Left ventricle myocardium superior (tissue), 1 donor: ENCODE results near the gene LEPROT. TPM values are rescaled to one million over a fixed set of nuclear protein-coding genes. Genes with fewer than 3 reads are reported as not detected.
"Not testable (repeated sequence)": the region's sequence is repeated elsewhere in the genome, so short reads cannot be mapped to it uniquely, and the experiment has no call there.

ENCODE experiments used
- ATAC-seq: fragments of 200-7000 bp; cut with Tn5 transposase; one replicate; pipeline ENCODE4 v1.9.1; 2020; ENCODE audit warnings: mild to moderate bottlenecking, moderate library complexity
- DNase-seq: peaks from one replicate; pipeline ENCODE4 v3.0.0-alpha.2; 2020
- intact Hi-C: fragments of 100-400 bp; cut with micrococcal nuclease; formaldehyde crosslinking; loops from one replicate; pipeline ENCODE4 v1.11.0; 2022
- total RNA-seq: library from RNA; stranded (reverse); fragmentation: NEBNext Ultra II Directional; extraction: Animal tissue kit (Norgen Biotek cat#: 25700); gene quantifications from one replicate; pipeline ENCODE4 v1.2.1, GENCODE V29; 2021
- donor health status: DM: no; HTN: yes; CAD: no; lungs with severe emphysema.

The LEPROT gene
- total RNA-seq, 1 donor from 2014 or later, result 49.0 TPM

DNA sequence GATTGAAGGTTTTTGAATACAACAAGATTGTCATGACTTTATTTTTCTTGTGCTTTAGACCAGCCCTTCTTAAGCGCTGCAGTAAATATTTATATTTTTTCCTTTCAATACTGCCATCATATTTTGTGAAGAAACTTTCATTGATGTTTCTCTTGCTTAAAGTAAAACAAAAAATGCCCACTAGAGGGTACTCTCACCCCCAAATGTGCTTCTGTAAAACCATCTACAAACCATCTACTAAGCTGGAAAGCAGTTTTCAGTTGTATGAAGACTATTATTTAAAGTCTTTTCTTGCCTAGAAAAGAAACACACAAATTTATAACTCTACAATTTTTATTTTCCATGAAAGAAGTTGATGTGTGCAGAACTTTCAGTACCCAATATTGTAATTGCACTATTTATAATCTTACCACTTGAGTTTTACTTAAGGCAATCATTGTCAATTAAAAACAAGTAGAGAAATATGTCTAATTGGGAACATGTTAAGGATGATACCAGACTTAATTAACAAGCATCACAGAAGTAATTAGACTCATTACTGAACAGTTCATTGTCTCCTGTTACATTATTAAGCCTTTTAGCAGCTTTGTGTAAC is 10.7 kb downstream of the LEPROT start:
- intact Hi-C loops, result loop anchor here (5.0 kb wide), 1 partner anchor 256 kb away; no protein-coding TSS in a partner anchor
- ATAC-seq (no peak), DNase-seq (no peak)

DNA sequence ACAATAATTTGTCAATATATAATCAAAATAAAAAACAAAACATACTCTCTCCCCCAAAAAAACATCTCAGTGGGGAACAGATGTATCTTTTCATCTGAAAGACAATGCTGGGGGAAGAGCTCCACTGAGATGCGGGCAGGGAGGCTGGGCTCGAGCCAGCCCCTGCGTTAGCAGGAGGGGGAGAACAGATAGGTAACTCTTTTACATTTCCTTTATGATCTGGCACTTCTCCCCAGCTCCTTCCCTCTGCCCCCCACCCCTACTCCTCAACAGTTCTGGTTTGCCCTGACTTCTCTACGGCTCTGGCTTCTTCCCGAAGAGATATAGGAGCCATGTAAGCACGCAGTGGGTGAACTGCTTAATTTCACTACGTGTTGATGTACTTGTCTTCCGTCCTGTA is 12.4 kb downstream of the LEPROT start:
- DNase-seq (no peak), ATAC-seq (no peak)
- intact Hi-C loops, result loop anchor here (5.0 kb wide), 1 partner anchor 254 kb away; no protein-coding TSS in a partner anchor

DNA sequence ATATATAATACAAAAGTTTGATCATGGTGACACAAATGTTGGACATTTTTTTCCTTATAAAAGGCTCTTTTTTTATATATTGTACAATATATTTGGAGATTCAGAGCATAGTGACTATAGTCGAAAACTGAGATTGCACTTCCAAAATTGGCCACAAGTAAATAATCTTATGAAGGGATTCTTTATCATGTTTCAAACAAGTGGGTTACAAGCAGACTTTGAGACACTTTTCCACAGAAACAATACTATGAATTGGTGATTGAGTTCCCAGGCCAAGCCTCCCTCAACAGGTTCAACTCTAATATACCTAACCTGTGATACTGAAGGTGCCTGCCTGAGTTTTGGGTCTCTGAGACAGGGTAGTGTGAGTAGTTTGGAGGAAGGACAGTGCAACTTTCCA is 13.8 kb downstream of the LEPROT start:
- DNase-seq (no peak), ATAC-seq (no peak)
- intact Hi-C loops, result loop anchor here (5.0 kb wide), 1 partner anchor 253 kb away; no protein-coding TSS in a partner anchor

DNA sequence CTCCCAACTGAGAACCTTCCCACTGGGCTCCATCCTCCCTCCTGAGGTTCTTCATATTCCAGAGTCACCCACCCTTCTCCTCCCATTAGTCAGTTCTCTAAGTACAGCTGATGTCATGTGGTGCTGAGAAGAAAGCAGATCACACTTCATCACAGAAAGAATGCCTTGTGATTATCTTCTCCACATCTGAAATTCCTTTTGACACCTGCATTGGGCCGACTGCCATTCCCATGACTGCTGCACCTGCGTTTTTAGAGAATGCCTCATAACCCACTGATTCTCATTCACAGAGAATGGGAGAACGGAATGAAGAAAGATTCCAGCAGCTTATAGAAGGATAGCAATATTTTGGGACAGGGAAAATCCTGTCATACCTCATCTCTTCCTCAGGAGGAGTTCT is 14.3 kb downstream of the LEPROT start:
- intact Hi-C loops, result loop anchor here (5.0 kb wide), 1 partner anchor 253 kb away; no protein-coding TSS in a partner anchor
- no peak for DNase-seq
- ATAC-seq, result no peak

DNA sequence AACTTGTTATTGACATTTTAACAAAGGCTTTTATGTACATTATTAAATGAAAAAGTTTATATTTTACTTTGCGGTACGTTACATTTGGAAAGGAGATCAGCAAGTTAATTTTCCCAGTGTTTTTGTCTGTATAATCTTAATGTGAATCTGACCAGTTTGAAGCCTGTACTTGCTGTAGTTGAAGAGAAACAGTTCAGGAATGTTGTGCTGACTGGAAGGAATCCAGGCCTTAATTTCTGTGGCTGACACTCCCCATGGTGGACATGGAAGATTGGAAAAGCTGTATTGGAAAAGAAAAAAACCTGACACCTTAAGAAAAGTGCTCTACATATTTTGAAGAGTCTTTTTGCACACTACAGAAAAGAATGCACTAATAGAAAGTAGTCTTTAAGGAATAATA is 15.5 kb downstream of the LEPROT start:
- intact Hi-C loops, result no loop called here
- no peak for DNase-seq
- ATAC-seq, result no peak

DNA sequence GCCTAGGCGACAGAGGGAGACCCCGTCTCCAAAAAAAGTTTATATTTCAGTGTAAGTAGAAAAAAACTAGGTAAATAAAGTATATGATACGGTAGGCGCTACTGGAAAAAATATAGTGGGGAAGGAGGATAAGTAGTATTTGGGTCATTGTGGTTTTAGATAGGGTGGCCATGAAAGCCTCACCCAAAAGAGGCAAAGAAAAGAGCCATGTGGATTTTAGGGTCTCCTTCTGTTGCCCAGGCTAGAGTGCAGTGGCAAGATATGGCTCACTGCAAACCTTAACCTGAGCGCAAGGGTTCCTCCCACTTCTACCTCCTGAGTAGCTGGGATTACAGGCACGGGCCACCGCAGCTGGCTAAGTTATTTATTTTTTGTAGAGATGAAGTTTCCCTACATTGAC is 17.1 kb downstream of the LEPROT start:
- DNase-seq, result no peak
- no peak for ATAC-seq
- intact Hi-C loops, result no loop called here

DNA sequence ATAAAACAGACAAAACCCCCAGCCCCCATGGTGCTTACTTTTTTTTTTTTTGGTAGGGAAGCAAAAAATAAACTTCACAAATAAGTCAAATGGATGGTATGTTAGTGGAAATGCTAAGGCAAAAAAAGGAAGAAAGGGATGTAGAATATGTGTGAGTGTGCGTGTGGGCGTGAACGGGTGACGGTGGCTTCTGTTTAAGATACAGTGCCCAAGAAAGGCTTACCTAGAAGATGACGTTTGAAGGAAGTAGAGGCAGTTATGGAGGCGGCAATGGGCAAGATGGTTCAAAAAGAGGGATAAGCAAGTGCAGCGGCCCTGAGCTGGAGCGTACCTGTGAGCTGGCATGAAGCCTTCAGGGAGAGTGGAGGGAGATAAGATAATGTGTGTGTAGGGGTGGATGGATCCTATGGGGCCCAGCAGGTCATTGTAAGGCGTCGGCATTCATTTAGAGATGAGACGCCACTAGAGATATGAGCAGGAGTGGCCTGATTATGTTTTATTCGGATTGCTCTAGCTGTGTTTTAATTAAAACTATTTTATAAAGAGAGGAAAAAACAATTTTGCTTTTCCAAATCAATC is 19.9 kb downstream of the LEPROT start:
- DNase-seq, result no peak
- ATAC-seq, result no peak
- intact Hi-C loops, result no loop called here

DNA sequence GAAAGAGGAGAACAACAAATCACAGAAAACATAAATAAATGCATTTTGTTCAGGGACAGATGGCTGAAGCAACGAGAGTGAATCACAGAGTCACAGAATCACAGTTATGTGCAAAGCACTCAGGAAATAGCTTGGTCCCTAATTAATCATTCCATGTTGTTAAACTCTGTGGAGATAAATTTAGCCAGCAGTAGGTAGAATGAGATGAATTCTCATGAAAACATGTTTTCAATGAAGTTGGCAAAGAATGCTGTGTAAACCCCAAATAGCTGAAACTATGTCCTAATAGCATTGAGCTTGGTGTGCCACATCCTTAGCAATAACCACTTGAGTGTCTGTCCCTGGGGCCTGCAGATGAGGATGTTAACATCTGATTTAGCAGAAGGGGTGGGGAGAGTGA is 20.4 kb downstream of the LEPROT start:
- intact Hi-C loops, result no loop called here
- DNase-seq (no peak), ATAC-seq (no peak)

DNA sequence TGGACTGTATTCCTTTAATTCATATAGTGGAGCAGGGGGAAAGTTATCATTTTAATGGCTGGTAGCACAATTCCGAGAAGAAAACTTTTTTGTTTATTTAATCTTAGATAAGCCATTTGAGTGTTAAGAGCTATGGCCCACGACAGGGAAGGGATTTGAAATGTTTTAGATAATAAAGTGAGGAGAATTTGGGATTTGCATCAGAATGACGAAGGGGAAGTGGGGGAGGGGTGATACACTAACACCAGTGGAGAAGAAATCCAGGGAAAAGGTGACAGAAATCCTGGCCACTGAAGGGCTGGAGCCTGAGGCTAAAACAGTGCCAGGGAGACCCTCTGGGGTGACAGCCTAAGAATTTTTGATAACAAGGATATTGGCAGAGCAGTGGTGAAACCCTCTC is 21.0 kb downstream of the LEPROT start:
- intact Hi-C loops, result no loop called here
- no peak for DNase-seq
- ATAC-seq, result no peak

DNA sequence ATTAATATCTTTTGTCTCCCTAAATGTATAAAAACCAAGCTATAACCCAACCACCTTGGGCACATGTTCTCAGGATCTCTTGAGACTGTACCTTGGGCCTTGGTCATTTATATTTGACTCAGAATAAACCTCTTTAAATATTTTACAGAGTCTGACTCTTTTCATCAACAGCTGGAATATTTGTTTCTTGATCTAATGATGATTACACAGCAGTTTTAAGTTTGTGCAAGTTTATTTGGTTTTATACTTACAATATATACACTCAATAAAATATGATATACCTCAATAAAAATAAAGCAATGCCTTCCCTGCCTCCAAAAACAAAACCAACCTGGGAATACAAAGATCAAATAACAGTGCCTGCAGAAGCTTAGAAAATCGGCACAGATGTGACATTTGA is 22.0 kb downstream of the LEPROT start:
- intact Hi-C loops, result no loop called here
- ATAC-seq (no peak), DNase-seq (no peak)

DNA sequence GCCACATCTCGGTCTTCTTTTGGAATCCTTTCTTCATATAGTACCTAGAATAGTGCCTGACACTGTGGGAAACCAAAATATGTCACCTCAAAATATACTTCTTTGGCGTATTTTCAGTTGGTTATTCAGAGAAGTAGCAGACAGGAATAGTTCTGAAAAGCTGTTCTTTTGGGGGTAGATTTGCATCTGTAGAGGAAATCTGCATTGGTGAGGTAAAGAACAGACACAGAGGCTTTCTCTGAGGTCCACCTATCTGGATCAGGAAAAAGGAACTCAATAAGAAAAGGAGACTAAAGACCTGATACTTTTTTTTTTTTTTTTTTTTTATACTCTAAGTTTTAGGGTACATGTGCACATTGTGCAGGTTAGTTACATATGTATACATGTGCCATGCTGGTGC is 23.2 kb downstream of the LEPROT start:
- intact Hi-C loops, result no loop called here
- ATAC-seq (no peak), DNase-seq (no peak)

DNA sequence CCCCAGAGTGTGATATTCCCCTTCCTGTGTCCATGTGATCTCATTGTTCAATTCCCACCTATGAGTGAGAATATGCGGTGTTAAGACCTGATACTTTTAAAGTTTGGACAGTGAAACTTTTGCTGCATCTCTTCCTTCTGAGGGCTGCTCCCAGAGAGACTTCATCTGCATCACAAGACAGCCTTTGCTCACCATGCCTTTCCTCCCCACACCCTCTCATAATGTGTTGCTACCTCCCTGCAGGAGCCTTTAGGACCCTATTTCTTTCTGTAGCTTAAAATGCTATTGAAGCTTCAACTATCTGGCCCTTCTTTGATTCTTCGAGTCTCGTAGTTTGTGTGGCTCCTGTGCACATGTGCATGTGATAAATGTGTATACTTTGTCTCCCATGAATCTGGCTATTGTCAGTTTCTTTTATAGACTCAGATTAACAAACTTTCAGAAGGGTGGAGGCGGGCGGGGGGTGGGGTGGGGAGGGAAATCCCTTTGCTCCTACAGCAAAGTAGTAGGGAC is 23.7 kb downstream of the LEPROT start:
- intact Hi-C loops, result no loop called here
- DNase-seq (no peak), ATAC-seq (no peak)

DNA sequence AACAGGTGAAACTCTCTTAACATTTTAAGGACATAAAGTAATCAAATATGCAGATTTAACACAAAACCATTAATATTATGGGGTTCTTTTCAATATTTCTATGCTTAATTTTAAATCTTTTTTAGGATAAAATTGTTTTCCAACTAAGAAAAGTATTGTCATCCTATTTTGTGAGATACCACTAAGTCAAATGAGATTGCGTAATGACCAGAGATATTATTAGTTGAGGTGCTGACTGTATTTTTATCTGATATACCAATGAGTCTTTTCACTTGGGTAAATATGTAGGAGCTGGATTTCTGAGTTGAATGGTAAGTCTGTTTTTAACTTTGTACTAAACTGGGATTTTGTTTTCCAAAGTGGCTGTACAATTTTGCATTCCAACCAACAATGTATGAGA is 25.4 kb downstream of the LEPROT start:
- DNase-seq (no peak), ATAC-seq (no peak)
- intact Hi-C loops, result no loop called here

DNA sequence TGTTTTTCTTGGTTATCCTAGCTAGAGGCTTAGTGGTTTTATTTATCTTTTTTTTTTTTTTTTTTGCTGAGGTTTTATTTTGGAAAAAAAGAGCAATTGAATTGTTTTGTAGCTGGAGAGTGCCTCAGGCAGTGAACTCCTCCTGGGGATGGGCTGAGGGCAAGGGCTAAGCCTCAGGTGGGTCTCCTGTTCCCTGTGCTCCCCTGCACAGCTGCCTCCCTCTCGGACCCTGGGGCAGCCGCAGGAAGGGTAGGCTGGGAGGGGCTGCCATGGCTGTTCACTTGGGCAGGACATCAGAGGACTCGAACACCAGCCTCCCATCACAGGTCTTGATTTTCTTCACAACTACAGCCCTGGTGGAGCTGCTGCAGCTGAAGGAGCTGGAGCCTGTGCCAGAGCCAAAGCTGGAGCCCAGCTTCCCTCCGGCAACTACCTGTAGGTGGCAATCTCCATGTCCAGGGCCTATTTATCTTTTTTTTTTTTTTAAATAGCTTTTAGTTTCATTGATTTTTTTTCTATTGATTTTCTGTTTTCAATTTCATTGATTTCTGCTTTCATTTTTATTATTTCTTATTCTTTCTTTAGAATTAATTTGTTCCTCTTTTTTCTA is 28.9 kb downstream of the LEPROT start:
- DNase-seq (no peak), ATAC-seq (no peak)
- intact Hi-C loops, result no loop called here

DNA sequence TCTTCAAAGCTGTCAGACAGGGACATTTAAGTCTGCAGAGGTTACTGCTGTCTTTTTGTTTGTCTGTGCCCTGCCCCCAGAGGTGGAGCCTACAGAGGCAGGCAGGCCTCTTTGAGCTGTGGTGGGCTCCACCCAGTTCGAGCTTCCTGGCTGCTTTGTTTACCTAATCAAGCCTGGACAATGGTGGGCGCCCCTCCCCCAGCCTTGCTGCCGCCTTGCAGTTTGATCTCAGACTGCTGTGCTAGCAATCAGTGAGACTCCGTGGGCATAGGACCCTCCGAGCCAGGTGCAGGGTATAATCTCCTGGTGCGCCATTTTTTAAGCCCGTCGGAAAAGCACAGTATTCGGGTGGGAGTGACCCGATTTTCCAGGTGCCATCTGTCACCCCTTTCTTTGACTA is 35.2 kb downstream of the LEPROT start:
- intact Hi-C loops, result not testable (repeated sequence)

DNA sequence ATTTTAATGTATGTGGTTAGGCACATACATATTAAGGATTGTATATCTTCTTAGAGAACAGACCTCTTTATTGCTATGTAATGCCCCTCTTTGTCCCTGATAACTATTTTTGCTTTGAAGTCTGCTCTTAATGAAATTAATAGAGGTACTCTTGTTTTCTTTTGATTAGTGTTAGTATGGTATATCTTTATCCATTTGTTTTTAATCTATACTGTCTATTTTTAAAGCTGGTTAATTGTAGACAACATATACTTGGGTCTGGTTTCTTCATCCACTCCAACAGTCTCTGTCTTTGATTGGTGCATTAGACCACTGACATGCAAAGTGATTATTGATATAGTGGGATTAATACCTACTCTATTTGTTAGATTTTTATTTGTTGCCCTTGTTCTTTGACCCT is 36.0 kb downstream of the LEPROT start:
- no peak for DNase-seq
- ATAC-seq, result no peak
- intact Hi-C loops, result no loop called here

More for the DNA sequence above, 35.2 kb downstream of the LEPROT start:
- DNase-seq, ATAC-seq: not testable (repeated sequence)

DNA sequence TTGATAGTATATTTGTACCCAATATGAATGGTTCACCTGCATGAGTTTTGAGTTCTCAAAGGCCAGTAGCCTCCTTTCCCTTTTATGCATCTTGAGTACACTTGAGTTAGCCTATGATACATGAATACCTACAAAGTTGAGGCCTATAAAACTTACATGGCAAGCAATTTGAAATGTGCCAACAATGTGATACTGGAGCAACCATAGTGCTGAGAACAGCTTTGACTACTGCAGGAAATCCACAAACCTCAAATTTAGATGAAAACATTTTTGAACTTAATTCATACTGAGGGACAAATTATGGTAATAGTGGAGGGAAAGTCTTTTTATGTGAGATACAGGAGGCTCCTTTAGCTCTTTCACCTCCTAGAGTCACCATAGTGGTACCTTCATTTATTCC is 37.4 kb downstream of the LEPROT start:
- ATAC-seq (no peak), DNase-seq (no peak)
- intact Hi-C loops, result no loop called here

DNA sequence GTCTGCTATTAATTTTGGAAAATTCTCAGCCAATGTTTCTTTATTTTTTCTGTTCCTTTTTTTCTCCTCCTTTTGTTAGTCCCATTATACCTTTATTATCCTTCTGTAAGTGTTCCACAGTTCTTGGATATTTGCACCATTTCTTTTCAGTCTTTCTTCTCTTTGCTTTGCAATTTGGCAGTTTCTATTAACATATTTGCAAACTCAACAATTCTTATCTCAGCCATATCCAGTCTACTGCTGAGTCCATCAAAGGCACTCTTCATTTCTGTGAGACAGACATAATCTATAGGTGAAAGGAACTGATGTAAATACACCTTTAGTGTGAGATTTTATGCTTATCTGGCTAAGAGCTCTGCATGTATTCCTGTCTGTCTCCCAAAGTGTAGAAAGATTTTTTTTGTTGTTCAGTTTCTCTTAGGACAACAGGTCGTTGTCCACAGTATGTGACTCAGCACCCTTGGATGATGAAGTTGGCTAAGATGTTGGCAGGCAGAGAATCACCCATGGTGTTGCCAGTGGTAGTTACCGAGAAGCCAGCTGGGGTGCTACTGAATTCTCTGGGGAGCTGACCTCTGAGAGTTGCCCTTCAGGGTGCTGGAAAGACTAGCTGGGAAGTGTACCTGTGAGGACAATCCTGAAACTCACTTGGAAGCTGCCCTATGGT is 38.4 kb downstream of the LEPROT start:
- DNase-seq (no peak), ATAC-seq (no peak)
- intact Hi-C loops, result no loop called here

DNA sequence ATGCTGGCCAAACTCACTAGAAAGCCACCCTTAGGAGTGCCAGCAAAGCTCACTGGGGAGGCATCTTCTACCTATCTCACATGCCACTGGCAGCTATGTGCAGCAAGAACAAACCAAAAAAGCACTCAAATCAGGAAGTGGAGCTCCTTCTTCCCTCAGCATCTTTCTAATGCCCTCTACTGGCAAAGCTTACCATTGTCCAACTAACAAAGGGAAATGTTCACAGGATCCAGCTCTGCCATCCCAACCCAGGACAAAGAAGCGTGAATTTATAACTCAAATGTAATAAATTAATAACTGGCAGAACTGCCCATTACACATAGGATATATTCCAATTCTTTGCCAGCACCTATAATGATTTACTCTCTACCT is 38.9 kb downstream of the LEPROT start:
- DNase-seq (no peak), ATAC-seq (no peak)
- intact Hi-C loops, result no loop called here

DNA sequence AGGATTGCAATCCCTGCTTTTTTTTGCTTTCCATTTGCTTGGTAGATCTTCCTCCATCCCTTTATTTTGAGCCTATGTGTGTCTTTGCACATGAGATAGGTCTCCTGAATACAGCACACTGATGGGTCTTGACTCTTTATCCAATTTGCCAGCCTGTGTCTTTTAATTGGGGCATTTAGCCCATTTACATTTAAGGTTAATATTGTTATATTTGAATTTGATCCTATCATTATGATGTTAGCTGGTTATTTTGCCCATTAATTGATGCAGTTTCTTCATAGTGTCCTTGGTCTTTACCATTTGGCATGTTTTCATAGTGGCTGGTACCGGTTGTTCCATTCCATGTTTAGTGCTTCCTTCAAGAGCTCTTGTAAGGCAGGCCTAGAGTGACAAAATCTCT is 45.4 kb downstream of the LEPROT start:
- ATAC-seq, intact Hi-C loops, DNase-seq: not testable (repeated sequence)
